HT-29 (cell line): ENCODE data around the gene INO80C. TPM values are rescaled to one million over a fixed set of nuclear protein-coding genes. Genes with fewer than 3 reads are reported as not detected.
A peak's percentile ranks its signal among the peaks of the same experiment; 100 is the strongest.

Experiments used
- DNase-seq: peaks from one replicate; pipeline ENCODE4 v3.0.0-alpha.2; 2015; ENCODE audit warnings: low spot score
- total RNA-seq: library from RNA; depleted of rRNA; stranded (reverse); fragments of >200 nt; shearing (Covaris generic); gene quantifications from 2 replicates; pipeline ENCODE4 v1.2.3, GENCODE V29; 2014

INO80C gene
- total RNA-seq, 1 experiment from 2014 or later, result 5.1 TPM

GRCh38 chr18:35513181-35513936 is 15.6 kb upstream of the INO80C start:
- peak; percentile 5 for DNase-seq

- no peak for DNase-seq
Measured at GRCh38 chr18:35512761-35513160, 15.0 kb upstream of the INO80C start.

- peak; percentile 11 for DNase-seq
Measured at GRCh38 chr18:35511833-35512232, 14.1 kb upstream of the INO80C start.

- no peak for DNase-seq
Measured at GRCh38 chr18:35511428-35511827, 13.7 kb upstream of the INO80C start.

- no peak for DNase-seq
Measured at GRCh38 chr18:35510076-35510651, 12.4 kb upstream of the INO80C start.

GRCh38 chr18:35508746-35509338 is 11.1 kb upstream of the INO80C start:
- no peak for DNase-seq

- no peak for DNase-seq
Measured at GRCh38 chr18:35508030-35508429, 10.3 kb upstream of the INO80C start.

GRCh38 chr18:35507623-35508022 is 9.9 kb upstream of the INO80C start:
- DNase-seq, result no peak

- no peak for DNase-seq
Measured at GRCh38 chr18:35507192-35507591, 9.4 kb upstream of the INO80C start.

GRCh38 chr18:35506024-35506712 is 8.4 kb upstream of the INO80C start:
- no peak for DNase-seq

GRCh38 chr18:35504996-35505395 is 7.2 kb upstream of the INO80C start:
- no peak for DNase-seq

- no peak for DNase-seq
Measured at GRCh38 chr18:35502052-35502451, 4.3 kb upstream of the INO80C start.

- DNase-seq, result no peak
Measured at GRCh38 chr18:35501369-35501768, 3.6 kb upstream of the INO80C start.

GRCh38 chr18:35500113-35500512 is 2.4 kb upstream of the INO80C start:
- no peak for DNase-seq

GRCh38 chr18:35497027-35497369 is 762 bp downstream of the INO80C start:
- DNase-seq, result no peak

- no peak for DNase-seq
Measured at GRCh38 chr18:35495536-35496314, 2.0 kb downstream of the INO80C start.

GRCh38 chr18:35494251-35495220 is 3.2 kb downstream of the INO80C start:
- no peak for DNase-seq

GRCh38 chr18:35491700-35492077 is 6.1 kb downstream of the INO80C start:
- no peak for DNase-seq

GRCh38 chr18:35490894-35491699 is 6.7 kb downstream of the INO80C start:
- DNase-seq, result no peak
